Neuron (in vitro differentiated cells): ENCODE data around the gene PPFIBP1.
"Not testable (repeated sequence)": the region's sequence is repeated elsewhere in the genome, so short reads cannot be mapped to it uniquely, and the experiment has no call there.

Source experiments
- H2AFZ ChIP-seq: one replicate; pipeline ENCODE4 v1.6.1; 2013; ENCODE audit warnings: low read depth, mild to moderate bottlenecking, inconsistent platforms, low read length, moderate library complexity
- H3K27me3 ChIP-seq: one replicate; pipeline ENCODE4 v1.6.1; 2013; ENCODE audit warnings: low read length; ENCODE audit not compliant: insufficient read depth
- H3K36me3 ChIP-seq: one replicate; pipeline ENCODE4 v1.6.1; 2013; ENCODE audit warnings: low read length; ENCODE audit not compliant: insufficient read depth
- H3K4me1 ChIP-seq: one replicate; pipeline ENCODE4 v1.6.1; 2013; ENCODE audit warnings: low read length; ENCODE audit not compliant: insufficient read depth
- H3K4me3 ChIP-seq: 2 replicates; pipeline ENCODE4 v1.5.1; 2013; ENCODE audit warnings: mild to moderate bottlenecking, low read length, moderate library complexity
- H3K9me3 ChIP-seq: one replicate; pipeline ENCODE4 v1.6.1; 2013; ENCODE audit warnings: low read length

The PPFIBP1 gene

GRCh38 chr12:27623645-27624044 is 99.6 kb downstream of the PPFIBP1 start:
- no peaks in the 10 kb centered on the region for H3K36me3 ChIP-seq
- no peak overlapping the region for H2AFZ ChIP-seq
- no peak overlapping the region for H3K4me3 ChIP-seq
- H3K4me1 ChIP-seq = peaks cover 6% of the 10 kb centered on the region
- no peaks in the 10 kb centered on the region for H3K27me3 ChIP-seq
- H3K9me3 ChIP-seq = no peaks in the 10 kb centered on the region

GRCh38 chr12:27624586-27624985 is 100.6 kb downstream of the PPFIBP1 start:
- no peak overlapping the region for H2AFZ ChIP-seq
- no peak overlapping the region for H3K4me3 ChIP-seq
- no peaks in the 10 kb centered on the region for H3K27me3 ChIP-seq
- H3K4me1 ChIP-seq = peaks cover 6% of the 10 kb centered on the region
- no peaks in the 10 kb centered on the region for H3K9me3 ChIP-seq
- H3K36me3 ChIP-seq = no peaks in the 10 kb centered on the region

- H3K36me3 ChIP-seq = no peaks in the 10 kb centered on the region
- peaks cover 6% of the 10 kb centered on the region for H3K4me1 ChIP-seq
- no peak overlapping the region for H2AFZ ChIP-seq
- no peaks in the 10 kb centered on the region for H3K9me3 ChIP-seq
- H3K27me3 ChIP-seq = no peaks in the 10 kb centered on the region
- no peak overlapping the region for H3K4me3 ChIP-seq
Measured at GRCh38 chr12:27627123-27627852, 103.3 kb downstream of the PPFIBP1 start.

- not testable (repeated sequence) for H3K9me3 ChIP-seq, H3K36me3 ChIP-seq, H2AFZ ChIP-seq, H3K4me1 ChIP-seq, H3K4me3 ChIP-seq, H3K27me3 ChIP-seq
Measured at GRCh38 chr12:27627853-27628469, 104.0 kb downstream of the PPFIBP1 start.

GRCh38 chr12:27630219-27630618 is 106.2 kb downstream of the PPFIBP1 start:
- not testable (repeated sequence) for H3K27me3 ChIP-seq, H2AFZ ChIP-seq, H3K4me3 ChIP-seq, H3K36me3 ChIP-seq, H3K4me1 ChIP-seq, H3K9me3 ChIP-seq

- H3K9me3 ChIP-seq = no peaks in the 10 kb centered on the region
- no peak overlapping the region for H2AFZ ChIP-seq
- H3K4me3 ChIP-seq = no peak overlapping the region
- H3K4me1 ChIP-seq = no peaks in the 10 kb centered on the region
- no peaks in the 10 kb centered on the region for H3K36me3 ChIP-seq
- H3K27me3 ChIP-seq = no peaks in the 10 kb centered on the region
Measured at GRCh38 chr12:27631365-27631764, 107.4 kb downstream of the PPFIBP1 start.

GRCh38 chr12:27631813-27632491 is 107.9 kb downstream of the PPFIBP1 start:
- Histone ChIP-seq H3K4me1 (no peaks in the 10 kb centered on the region), H3K9me3 (no peaks in the 10 kb centered on the region), H3K27me3 (no peaks in the 10 kb centered on the region), H3K36me3 (no peaks in the 10 kb centered on the region), H3K4me3 (no peak overlapping the region), H2AFZ (no peak overlapping the region)

- Histone ChIP-seq H3K36me3 (no peaks in the 10 kb centered on the region), H3K9me3 (no peaks in the 10 kb centered on the region), H3K4me1 (no peaks in the 10 kb centered on the region), H2AFZ (no peak overlapping the region), H3K4me3 (no peak overlapping the region), H3K27me3 (no peaks in the 10 kb centered on the region)
Measured at GRCh38 chr12:27635349-27635972, 111.5 kb downstream of the PPFIBP1 start.

GRCh38 chr12:27636569-27636968 is 112.6 kb downstream of the PPFIBP1 start:
- not testable (repeated sequence) for H3K9me3 ChIP-seq, H3K36me3 ChIP-seq, H2AFZ ChIP-seq, H3K4me1 ChIP-seq, H3K4me3 ChIP-seq, H3K27me3 ChIP-seq

- Histone ChIP-seq H3K4me3 (no peak overlapping the region), H3K36me3 (no peaks in the 10 kb centered on the region), H2AFZ (no peak overlapping the region), H3K9me3 (no peaks in the 10 kb centered on the region), H3K27me3 (no peaks in the 10 kb centered on the region), H3K4me1 (no peaks in the 10 kb centered on the region)
Measured at GRCh38 chr12:27637524-27637923, 113.5 kb downstream of the PPFIBP1 start.

- no peaks in the 10 kb centered on the region for H3K27me3 ChIP-seq
- no peak overlapping the region for H3K4me3 ChIP-seq
- no peaks in the 10 kb centered on the region for H3K4me1 ChIP-seq
- H3K9me3 ChIP-seq = no peaks in the 10 kb centered on the region
- H3K36me3 ChIP-seq = no peaks in the 10 kb centered on the region
- H2AFZ ChIP-seq = no peak overlapping the region
Measured at GRCh38 chr12:27639265-27639664, 115.3 kb downstream of the PPFIBP1 start.

GRCh38 chr12:27640566-27641200 is 116.7 kb downstream of the PPFIBP1 start:
- H2AFZ ChIP-seq, H3K27me3 ChIP-seq, H3K4me1 ChIP-seq, H3K4me3 ChIP-seq, H3K36me3 ChIP-seq, H3K9me3 ChIP-seq: not testable (repeated sequence)

- not testable (repeated sequence) for H3K9me3 ChIP-seq, H2AFZ ChIP-seq, H3K36me3 ChIP-seq, H3K4me3 ChIP-seq, H3K27me3 ChIP-seq, H3K4me1 ChIP-seq
Measured at GRCh38 chr12:27642361-27642760, 118.4 kb downstream of the PPFIBP1 start.
